Neuronal stem cell (in vitro differentiated cells): ENCODE data around the gene PGA3.

Experiments used
- DNase-seq: peaks from one replicate; pipeline ENCODE4 v3.0.0-alpha.2; 2013; ENCODE audit warnings: low spot score
- H2AFZ ChIP-seq: one replicate; pipeline ENCODE4 v1.6.1; 2013; ENCODE audit warnings: mild to moderate bottlenecking, low read length, inconsistent platforms
- H2AK5ac ChIP-seq: 2 replicates; pipeline ENCODE4 v1.6.1; 2013; ENCODE audit warnings: low read depth, mild to moderate bottlenecking, inconsistent platforms, low read length, moderate library complexity, mixed read lengths
- H2BK120ac ChIP-seq: 2 replicates; pipeline ENCODE4 v1.6.1; 2013; ENCODE audit warnings: low read depth, mild to moderate bottlenecking, inconsistent platforms, low read length, moderate library complexity, mixed read lengths
- H2BK12ac ChIP-seq: one replicate; pipeline ENCODE4 v1.6.1; 2013; ENCODE audit warnings: low read length, inconsistent platforms
- H2BK15ac ChIP-seq: 2 replicates; pipeline ENCODE4 v1.6.1; 2013; ENCODE audit warnings: mild to moderate bottlenecking, low read length, inconsistent platforms, mixed read lengths
- H2BK5ac ChIP-seq: one replicate; pipeline ENCODE4 v1.6.1; 2013; ENCODE audit warnings: inconsistent platforms, mild to moderate bottlenecking, low read length, moderate library complexity
- H3K14ac ChIP-seq: one replicate; pipeline ENCODE4 v1.6.1; 2013; ENCODE audit warnings: low read length, inconsistent platforms
- H3K18ac ChIP-seq: 2 replicates; pipeline ENCODE4 v1.6.1; 2013; ENCODE audit warnings: low read length, inconsistent platforms
- H3K23ac ChIP-seq: 2 replicates; pipeline ENCODE4 v1.6.1; 2013; ENCODE audit warnings: low read depth, mild to moderate bottlenecking, mixed read lengths, low read length, inconsistent platforms; ENCODE audit not compliant: poor library complexity
- H3K27ac ChIP-seq: replicated peaks from 3 replicates; pipeline ENCODE4 v1.5.1; 2013; ENCODE audit warnings: low read length, inconsistent platforms
- H3K27me3 ChIP-seq, 3 experiments: 2 replicates each; pipeline ENCODE4 v1.6.1; 2013; ENCODE audit warnings: low read length in 3 of 3, mild to moderate bottlenecking in 2 of 3, inconsistent platforms in 1 of 3, low read depth in 1 of 3, mixed read lengths in 1 of 3, moderate library complexity in 1 of 3; ENCODE audit not compliant: control insufficient read depth in 3 of 3, insufficient read depth in 3 of 3
- H3K36me3 ChIP-seq, 2 donors: replicated peaks in 1 of 2; 2 replicates each; pipeline ENCODE4 v1.6.1; 2013; ENCODE audit warnings: low read length in 2 of 2; ENCODE audit not compliant: control insufficient read depth in 2 of 2, insufficient read depth in 2 of 2
- H3K4ac ChIP-seq: 2 replicates; pipeline ENCODE4 v1.6.1; 2013; ENCODE audit warnings: inconsistent platforms, mild to moderate bottlenecking, low read length, moderate library complexity
- H3K4me1 ChIP-seq, 2 donors: 1 replicate in 1 of 2; 2 replicates in 1 of 2; pipeline ENCODE4 v1.6.1; 2013; ENCODE audit warnings: low read length in 2 of 2, low read depth in 1 of 2; ENCODE audit not compliant: control insufficient read depth in 2 of 2, insufficient read depth in 1 of 2
- H3K4me2 ChIP-seq: one replicate; pipeline ENCODE4 v1.6.1; 2013; ENCODE audit warnings: mild to moderate bottlenecking, low read length, inconsistent platforms; ENCODE audit not compliant: insufficient read depth, poor library complexity, severe bottlenecking
- H3K4me3 ChIP-seq, 2 donors: 2 replicates each; pipeline ENCODE4 v1.5.1; 2013; ENCODE audit warnings: low read length in 2 of 2, mild to moderate bottlenecking in 2 of 2, inconsistent platforms in 1 of 2, moderate library complexity in 1 of 2
- H3K79me1 ChIP-seq: one replicate; pipeline ENCODE4 v1.6.1; 2013; ENCODE audit warnings: low read depth, mild to moderate bottlenecking, inconsistent platforms, low read length, moderate library complexity
- H3K9ac ChIP-seq: one replicate; pipeline ENCODE4 v1.6.1; 2013; ENCODE audit warnings: mild to moderate bottlenecking, low read depth, low read length, inconsistent platforms; ENCODE audit not compliant: poor library complexity
- H3K9me3 ChIP-seq, 2 donors: replicated peaks in 1 of 2; 2 replicates each; pipeline versions ENCODE3 to v1.6.1; 2013; ENCODE audit warnings: low read length in 2 of 2, mild to moderate bottlenecking in 2 of 2, inconsistent platforms in 1 of 2, low read depth in 1 of 2, mixed read lengths in 1 of 2, moderate library complexity in 1 of 2; ENCODE audit not compliant: control insufficient read depth in 2 of 2, insufficient read depth in 1 of 2
- H4K8ac ChIP-seq: one replicate; pipeline ENCODE4 v1.6.1; 2013; ENCODE audit warnings: low read depth, mild to moderate bottlenecking, inconsistent platforms, low read length, moderate library complexity
- H4K91ac ChIP-seq: one replicate; pipeline ENCODE4 v1.6.1; 2013; ENCODE audit warnings: low read length, low read depth, mild to moderate bottlenecking, inconsistent platforms; ENCODE audit not compliant: poor library complexity
- WGBS, 2 donors: extraction: QIAGEN DNeasy Blood & Tissue Kit; methylation state at CpG; one replicate each; pipeline ENCODE4 v1.1.7; 2013; ENCODE audit warnings: missing lambda C conversion rate in 2 of 2, mixed read lengths in 1 of 2; ENCODE audit not compliant: insufficient read length in 2 of 2, insufficient replicate concordance in 1 of 2; ENCODE audit errors: extremely low coverage in 2 of 2; 5-methylcytosine and 5-hydroxymethylcytosine counted together

Gene PGA3

DNA sequence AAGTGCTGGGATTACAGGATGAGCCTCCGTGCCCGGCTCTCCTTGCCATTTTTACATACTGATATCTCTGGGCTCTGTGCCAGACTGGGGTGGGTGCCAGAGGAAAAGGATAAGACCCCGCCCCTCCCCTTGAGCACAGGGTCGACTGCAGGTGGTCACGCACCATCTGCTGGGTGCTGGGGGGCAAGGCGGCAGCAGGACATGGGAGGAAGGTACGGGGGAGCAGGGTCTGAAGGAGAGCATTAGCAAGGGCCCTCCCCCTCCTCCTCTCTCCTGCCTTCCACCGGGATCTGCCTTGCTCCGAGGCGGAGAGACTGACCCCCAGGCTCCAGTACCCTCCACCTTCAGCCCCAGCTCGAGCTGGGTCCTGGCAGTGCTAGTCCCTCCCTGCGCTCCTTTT lies 9.7 kb upstream of the PGA3 start:
- Histone ChIP-seq H3K23ac (peak overlapping the region; percentile 55), H2BK5ac (no peak overlapping the region), H3K9me3 (peaks cover 0 to 2% of the 10 kb centered on the region in 2 donors), H3K9ac (no peak overlapping the region), H4K8ac (no peak overlapping the region), H3K14ac (no peak overlapping the region), H3K4me3 (no peak overlapping the region), H3K79me1 (no peaks in the 10 kb centered on the region), H2AK5ac (no peak overlapping the region), H3K36me3 (no peaks in the 10 kb centered on the region), H2BK12ac (peak overlapping the region; percentile 58), H4K91ac (no peak overlapping the region), H3K4me1 (no peaks in the 10 kb centered on the region), H3K4me2 (no peak overlapping the region), H2BK120ac (peak overlapping the region; percentile 67), H3K27ac (no peak overlapping the region), H2AFZ (peak overlapping the region; percentile 17), H3K27me3 (peaks cover 0 to 9% (median 0%) of the 10 kb centered on the region in 3 experiments), H2BK15ac (peak overlapping the region; percentile 78), H3K4ac (peak overlapping the region; percentile 66), H3K18ac (no peak overlapping the region)
- no peak for DNase-seq
- WGBS, 2 donors, result no CpG with 5 or more reads among the region's 12 CpGs

DNA sequence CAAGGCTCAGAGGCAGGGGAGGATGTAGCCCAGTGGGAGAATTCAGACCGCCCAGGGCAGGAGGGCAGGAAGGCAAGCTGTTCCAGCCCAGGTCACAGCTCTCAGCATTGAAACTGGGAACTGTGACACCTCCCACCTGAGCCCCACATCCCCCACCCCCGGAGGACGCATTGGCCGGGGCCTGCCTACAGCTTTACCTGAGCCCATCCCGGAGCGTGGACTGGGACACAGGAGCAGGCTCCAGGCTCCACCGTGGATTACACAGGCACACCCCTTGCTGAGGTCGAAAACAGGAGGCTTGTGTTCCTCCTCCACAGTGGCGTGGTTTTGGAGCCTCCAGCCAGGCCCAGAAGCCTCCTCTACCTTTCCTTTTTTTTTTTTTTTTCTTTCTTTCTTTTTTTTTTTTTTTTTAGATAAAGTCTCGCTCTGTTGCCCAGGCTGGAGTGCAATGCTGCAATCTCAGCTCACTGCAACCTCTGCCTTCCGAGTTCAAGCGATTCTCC lies 9.1 kb upstream of the PGA3 start:
- Histone ChIP-seq H2AK5ac (no peak overlapping the region), H3K9me3 (peaks cover 0 to 2% of the 10 kb centered on the region in 2 donors), H4K8ac (no peak overlapping the region), H3K4me1 (no peaks in the 10 kb centered on the region), H2BK12ac (no peak overlapping the region), H3K27me3 (peaks cover 0 to 9% (median 0%) of the 10 kb centered on the region in 3 experiments), H3K4ac (peak overlapping the region; percentile 66), H3K27ac (no peak overlapping the region), H3K14ac (no peak overlapping the region), H2BK5ac (no peak overlapping the region), H3K18ac (no peak overlapping the region), H3K9ac (no peak overlapping the region), H2BK15ac (peak overlapping the region; percentile 35), H3K4me3 (no peak overlapping the region), H4K91ac (no peak overlapping the region), H3K36me3 (no peaks in the 10 kb centered on the region), H3K23ac (no peak overlapping the region), H2AFZ (peak overlapping the region; percentile 17), H3K4me2 (no peak overlapping the region), H2BK120ac (no peak overlapping the region), H3K79me1 (no peaks in the 10 kb centered on the region)
- no peak for DNase-seq
- no CpG with 5 or more reads among the region's 12 CpGs for WGBS, 2 donors

DNA sequence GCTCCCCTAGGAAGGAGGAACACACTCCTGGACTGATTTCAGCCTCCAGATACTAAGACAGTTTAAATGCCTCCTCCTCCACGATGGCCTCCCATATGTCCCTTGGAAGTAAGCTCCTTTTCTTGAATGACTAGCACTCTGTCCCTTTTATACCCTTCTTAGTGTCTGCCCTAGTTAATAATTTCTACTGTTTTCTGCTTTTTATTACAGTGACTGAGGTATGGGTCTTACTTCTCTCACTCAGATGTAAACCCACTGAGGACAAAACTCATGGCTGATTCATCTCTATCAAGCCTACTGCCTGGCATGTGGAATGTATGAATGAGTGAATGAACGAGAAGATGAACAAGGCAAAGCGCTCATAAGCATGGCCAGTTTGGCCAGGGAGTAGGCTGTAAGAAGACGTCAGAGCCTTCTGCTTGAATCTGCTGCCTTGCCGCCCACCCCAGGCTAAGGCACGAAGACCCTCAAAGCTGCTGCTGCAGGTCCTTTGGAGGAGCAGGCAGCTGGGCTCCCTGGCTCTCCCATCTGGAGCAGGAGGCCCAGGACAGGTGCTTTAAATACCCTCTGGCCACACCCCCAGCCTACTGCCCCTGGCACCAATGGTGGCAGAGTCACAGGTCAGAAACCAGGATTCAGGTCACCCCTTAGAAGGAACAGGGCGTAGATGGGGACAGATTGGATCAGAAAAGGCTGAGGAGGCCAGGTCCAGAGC lies 8.2 kb upstream of the PGA3 start:
- Histone ChIP-seq H3K9me3 (peaks cover 0 to 2% of the 10 kb centered on the region in 2 donors), H3K4me3 (no peak overlapping the region), H2AFZ (no peak overlapping the region), H2BK5ac (no peak overlapping the region), H3K4ac (no peak overlapping the region), H3K27me3 (peaks cover 0 to 9% (median 0%) of the 10 kb centered on the region in 3 experiments), H3K23ac (no peak overlapping the region), H3K27ac (no peak overlapping the region), H3K79me1 (no peaks in the 10 kb centered on the region), H3K4me1 (no peaks in the 10 kb centered on the region), H3K18ac (no peak overlapping the region), H3K36me3 (no peaks in the 10 kb centered on the region), H3K4me2 (no peak overlapping the region), H4K91ac (no peak overlapping the region), H3K14ac (no peak overlapping the region), H4K8ac (no peak overlapping the region), H2BK15ac (no peak overlapping the region), H3K9ac (no peak overlapping the region), H2BK120ac (no peak overlapping the region), H2AK5ac (no peak overlapping the region), H2BK12ac (no peak overlapping the region)
- DNase-seq, result no peak
- no CpG with 5 or more reads among the region's 7 CpGs for WGBS, 2 donors

DNA sequence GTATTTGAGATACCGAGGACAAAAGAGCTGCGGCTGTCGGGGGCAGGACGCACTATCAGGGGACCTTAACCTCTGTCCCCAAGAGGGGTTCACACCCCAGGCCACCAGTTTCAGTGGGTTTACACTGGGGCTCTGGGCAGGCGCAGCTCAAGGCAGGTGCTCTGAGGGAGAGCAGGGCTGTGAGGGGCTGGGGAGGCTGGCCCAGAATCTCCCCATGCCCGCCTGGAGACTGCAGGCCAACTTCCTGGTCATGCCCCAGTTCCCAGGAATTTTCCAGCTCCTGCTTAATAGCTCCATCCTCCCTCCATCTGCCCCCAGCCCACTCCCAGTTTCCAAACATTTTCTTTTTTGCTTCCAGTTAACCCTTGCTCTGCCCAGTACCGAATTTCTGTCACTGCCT lies 7.6 kb upstream of the PGA3 start:
- Histone ChIP-seq H3K4me3 (no peak overlapping the region), H2BK12ac (no peak overlapping the region), H2BK15ac (no peak overlapping the region), H3K14ac (no peak overlapping the region), H3K79me1 (no peaks in the 10 kb centered on the region), H3K23ac (no peak overlapping the region), H2BK5ac (peak overlapping the region; percentile 24), H3K4me2 (no peak overlapping the region), H3K27ac (no peak overlapping the region), H2AK5ac (no peak overlapping the region), H2AFZ (no peak overlapping the region), H4K91ac (no peak overlapping the region), H3K9ac (no peak overlapping the region), H3K4ac (no peak overlapping the region), H3K9me3 (peaks cover 0 to 2% of the 10 kb centered on the region in 2 donors), H3K27me3 (peaks cover 0 to 9% (median 0%) of the 10 kb centered on the region in 3 experiments), H3K4me1 (no peaks in the 10 kb centered on the region), H2BK120ac (no peak overlapping the region), H4K8ac (no peak overlapping the region), H3K36me3 (no peaks in the 10 kb centered on the region), H3K18ac (peak overlapping the region; percentile 51)
- DNase-seq, result no peak
- no CpG with 5 or more reads among the region's 7 CpGs for WGBS, 2 donors
